Stimulated activated CD4-positive, alpha-beta T cell treated with anti-CD3 and anti-CD28 coated beads, TNF-alpha, amount 100 ng/mL, for 24 hours (primary cell): ENCODE measurements around the gene OSBPL3.
"Not testable (repeated sequence)": the region's sequence is repeated elsewhere in the genome, so short reads cannot be mapped to it uniquely, and the experiment has no call there.

Source experiments
- DNase-seq, 3 experiments: peaks; one replicate each; pipeline ENCODE4 v3.0.0-alpha.2; 2020; ENCODE audit warnings: low read depth in 3 of 3

OSBPL3 gene

DNA sequence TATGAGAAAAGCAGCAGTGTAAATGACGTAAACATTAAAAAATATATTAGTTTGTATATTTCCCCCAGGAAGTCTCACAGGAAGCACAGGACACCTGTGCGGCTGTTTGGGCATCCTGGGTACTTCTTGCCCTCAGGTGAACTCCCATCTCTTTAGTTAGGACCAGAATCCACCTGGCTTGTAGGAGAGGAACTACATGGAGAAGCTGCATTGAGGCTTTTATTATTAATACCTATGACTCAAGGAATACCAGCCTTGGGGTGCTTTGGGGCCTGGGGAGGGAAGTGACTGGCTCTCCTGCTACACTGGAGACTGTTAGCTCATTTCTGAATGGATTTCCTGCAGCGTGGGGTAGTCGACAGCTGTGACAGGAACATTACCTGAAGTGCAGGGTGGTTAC lies 182.7 kb downstream of the OSBPL3 start:
- no peak for DNase-seq

DNA sequence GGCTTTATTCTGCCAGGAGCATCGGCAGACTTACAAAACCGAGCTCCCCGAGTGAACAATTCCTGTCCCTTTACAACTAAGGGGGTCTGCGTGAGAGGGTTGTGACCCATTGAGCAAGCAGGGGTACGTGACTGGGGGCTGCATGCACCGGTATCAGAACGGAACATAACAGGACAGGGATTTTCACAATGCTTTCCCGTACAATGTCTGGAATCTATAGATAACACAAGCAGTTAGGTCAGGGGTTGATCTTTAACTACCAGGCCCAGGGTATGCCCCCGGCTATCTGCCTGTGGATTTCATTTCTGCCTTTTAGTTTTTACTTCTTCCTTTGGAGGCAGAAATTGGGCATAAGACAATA lies 184.6 kb downstream of the OSBPL3 start:
- DNase-seq: no peak

DNA sequence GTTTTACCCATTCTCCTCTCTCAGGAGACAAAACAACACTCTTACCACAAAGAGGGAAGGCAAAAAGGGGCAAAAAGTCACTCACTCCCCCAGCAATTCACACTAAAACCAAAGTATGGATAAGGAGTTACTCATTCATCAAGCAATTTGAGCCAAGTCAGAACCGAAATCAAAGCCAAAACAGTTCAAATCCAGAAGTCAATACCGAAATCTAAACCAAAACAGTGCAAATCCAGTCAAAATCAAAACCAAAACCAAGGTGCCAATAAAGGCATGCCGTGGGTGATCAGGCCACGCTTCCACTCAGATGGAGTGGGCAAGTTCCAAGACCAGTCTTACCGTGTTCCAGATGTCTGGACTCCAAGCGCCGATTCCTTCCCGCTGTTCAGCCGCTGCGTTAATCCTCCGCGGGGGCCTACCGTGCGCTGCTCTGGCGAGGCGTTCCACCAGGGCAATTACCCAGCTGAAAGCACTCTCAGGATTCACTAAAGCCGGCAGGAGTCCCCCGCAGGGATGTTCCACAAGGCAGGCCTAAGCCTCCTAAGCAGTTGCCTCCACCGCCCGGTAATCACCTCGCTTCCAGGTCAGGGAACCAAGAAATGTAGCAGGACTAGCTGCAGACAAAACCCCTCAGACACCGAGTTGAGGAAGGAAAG lies 185.1 kb downstream of the OSBPL3 start:
- DNase-seq: not testable (repeated sequence)

DNA sequence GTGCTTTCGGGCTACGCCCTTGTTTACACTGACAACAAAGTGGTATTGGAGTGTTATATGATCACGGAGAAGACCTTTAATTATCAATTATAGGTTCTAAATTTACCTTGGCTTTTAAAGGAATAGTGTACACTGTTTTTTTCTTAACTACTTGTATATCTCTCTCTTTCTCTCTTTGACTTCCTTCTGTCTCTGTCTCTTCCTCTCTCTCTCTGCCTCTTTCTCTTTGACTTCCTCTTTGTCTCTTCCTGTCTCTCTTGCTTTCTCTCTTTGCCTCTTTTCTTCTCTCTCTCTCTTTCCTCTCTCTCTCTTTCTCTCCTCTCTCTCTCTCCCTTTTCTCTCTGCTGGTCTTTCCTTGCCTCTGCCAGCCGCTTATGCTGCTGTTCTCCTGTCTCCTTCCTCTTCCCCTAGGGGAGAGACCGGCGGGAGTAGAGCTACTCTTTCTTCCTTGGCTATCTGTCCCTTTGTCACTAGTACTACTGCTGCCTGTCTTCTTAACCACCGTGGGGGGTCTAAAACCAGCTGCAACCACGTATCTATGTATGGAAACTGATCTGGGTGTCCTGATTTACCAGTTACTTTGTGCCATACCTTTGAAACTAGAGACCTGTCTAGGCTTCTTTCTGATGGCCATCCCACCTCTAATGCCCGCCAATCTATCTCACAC lies 185.9 kb downstream of the OSBPL3 start:
- DNase-seq: no peak

DNA sequence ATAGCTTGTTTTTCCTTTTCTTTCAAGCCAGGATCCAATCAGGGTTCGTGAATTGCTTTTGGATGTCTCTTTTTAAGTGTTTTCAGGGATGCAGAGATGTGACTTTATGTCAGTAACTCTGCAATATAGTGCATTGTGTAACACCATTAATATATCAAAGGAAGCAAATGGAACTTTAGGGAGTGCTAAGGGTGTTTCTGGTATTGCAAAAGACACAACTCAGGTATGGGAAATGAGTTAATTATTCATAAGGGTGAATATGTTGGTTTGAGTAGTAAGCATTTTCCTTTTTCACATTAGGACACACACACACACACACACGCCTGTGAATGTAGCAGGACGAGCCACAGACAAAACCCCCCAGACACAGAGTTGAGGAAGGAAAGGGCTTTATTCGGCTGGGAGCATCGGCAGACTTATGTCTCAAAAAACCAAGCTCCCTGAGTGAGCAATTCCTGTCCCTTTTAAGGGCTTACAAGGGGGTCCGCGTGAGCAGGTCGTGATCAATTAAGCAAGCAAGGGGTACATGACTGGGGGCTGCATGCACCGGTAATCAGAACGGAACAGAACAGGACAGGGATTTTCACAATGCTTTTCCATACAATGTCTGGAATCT lies 190.9 kb downstream of the OSBPL3 start:
- DNase-seq: no peak

DNA sequence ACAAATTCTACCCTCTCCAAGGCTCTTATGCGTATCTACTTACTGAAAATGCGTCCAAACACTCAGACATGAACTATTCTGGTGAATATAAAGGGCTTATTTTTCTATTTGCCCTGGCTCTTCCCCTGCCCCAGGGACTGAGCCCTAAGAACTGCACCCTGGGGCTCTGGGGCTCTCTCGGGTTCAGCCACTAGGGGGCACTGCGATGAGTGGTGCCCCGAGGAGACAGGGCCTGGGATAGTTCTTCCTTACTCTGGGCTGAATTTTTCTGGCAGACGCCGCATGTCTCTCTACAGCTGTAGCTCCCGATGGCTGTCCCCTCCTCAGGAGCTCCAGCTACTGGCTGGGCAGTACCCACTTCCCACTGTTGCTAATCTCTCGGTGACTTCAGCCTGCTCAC lies 191.9 kb downstream of the OSBPL3 start:
- DNase-seq: no peak

DNA sequence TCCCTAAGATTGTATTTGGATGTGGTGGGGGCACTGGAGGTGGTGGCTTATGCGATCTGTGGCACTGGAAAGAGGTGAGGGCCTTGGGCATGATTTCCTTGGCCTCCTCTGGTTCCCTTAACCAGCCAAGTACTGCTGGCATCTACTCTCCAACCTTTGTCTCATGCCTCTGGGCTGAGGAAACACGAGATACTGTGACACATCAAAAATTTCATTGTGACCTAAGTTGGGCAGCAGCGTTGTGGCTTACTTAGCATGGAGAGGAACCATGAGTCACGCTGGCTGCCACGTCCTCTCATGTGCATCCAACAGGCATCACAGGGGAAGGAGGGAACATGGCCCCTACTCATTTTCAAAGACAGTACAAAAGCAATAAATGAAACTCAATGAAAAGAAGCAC lies 193.0 kb downstream of the OSBPL3 start:
- peak in 1 of 3 experiments; percentile 4 for DNase-seq

DNA sequence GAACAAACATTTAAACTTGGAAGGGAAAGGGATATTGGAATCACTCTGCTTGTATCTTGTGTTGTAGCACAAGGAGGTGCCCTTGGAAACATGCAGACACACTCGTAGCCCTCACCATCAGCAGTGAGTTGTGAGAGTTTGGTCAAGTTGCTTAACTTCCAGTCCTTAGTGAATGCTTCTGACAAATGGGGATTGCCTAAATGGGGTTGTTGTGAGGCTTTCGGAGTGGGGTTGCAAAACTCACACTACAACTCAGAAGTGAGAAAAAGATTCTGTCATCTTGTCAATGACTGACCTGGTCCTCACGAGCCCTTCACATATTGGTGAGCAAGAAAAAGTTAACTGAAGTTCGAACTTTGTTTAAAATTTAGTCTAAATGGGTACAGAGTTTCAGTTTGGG lies 193.7 kb downstream of the OSBPL3 start:
- DNase-seq: no peak

DNA sequence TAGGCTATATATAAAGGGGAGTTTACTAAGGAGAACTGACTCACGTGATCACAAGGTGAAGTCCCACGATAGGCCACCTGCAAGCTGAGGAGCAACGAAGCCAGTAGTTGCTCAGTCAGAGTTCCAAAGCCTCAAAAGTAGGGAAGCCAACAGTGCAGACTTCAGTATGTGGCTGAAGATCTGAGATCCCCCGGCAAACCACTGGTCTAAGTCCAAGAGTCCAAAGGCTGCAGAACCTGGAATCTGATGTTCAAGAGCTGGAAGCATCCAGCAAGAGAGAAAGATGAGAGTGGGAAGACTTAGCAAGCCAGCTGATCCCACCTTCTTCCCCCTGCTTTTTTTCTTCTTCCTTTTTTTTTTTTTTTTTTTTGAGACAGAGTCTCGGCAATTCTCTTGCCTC lies 195.7 kb downstream of the OSBPL3 start:
- DNase-seq: no peak

DNA sequence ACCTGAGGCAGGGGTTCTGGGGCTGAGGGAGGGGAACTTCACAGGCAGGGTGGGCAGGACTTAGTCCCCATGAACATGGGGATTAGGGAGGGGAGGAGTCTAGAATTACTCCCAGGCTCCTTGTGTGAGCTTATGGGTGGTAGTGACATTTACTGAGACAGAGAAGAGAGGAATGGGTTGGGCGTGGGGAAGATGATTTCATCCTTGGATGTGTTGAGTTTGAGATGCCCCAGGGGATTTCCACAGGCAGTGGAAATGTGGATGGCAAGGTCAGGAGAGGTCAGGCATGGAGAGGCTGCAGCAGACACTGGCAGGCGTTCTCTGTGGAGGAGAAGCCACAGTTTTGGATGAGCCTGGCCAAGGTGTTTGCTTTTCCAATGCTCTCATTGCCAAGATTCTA lies 196.3 kb downstream of the OSBPL3 start:
- no peak for DNase-seq

DNA sequence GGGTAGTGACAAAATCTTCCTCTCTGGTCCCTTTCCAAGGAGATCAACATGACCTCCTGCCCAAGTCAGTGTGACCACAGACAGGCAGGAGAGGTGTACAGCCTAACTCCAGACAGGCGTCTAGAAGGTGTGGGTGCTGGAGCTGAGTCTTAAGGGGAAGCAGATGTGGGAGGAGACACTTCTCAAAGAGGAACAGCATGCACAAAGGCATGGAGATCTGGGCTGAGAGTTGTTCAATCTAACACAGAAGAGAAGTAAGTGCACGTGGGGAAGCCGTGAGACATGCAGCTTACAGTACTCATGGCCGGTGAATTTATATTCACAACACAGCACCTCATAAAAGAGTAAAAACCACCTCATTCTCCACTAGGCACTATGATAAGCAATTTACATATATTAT lies 198.9 kb downstream of the OSBPL3 start:
- no peak for DNase-seq

DNA sequence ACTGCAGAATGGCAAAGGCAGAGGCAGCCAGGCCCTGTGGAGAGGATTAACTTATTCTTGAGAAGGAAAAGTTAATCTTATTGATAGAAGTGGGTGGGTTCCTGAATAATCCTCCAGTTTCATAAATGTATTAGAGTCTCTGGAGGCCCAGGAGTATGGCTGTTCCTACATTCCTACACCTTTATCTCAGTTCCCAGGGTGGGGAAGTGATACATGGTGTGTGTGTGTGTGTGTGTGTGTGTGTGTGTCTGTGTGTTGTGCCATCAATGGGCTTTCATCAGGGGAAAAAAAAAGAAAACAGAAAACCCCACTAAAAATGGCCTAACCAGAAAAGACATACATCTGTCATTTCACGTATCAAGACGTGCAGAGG lies 200.7 kb downstream of the OSBPL3 start:
- DNase-seq: no peak

DNA sequence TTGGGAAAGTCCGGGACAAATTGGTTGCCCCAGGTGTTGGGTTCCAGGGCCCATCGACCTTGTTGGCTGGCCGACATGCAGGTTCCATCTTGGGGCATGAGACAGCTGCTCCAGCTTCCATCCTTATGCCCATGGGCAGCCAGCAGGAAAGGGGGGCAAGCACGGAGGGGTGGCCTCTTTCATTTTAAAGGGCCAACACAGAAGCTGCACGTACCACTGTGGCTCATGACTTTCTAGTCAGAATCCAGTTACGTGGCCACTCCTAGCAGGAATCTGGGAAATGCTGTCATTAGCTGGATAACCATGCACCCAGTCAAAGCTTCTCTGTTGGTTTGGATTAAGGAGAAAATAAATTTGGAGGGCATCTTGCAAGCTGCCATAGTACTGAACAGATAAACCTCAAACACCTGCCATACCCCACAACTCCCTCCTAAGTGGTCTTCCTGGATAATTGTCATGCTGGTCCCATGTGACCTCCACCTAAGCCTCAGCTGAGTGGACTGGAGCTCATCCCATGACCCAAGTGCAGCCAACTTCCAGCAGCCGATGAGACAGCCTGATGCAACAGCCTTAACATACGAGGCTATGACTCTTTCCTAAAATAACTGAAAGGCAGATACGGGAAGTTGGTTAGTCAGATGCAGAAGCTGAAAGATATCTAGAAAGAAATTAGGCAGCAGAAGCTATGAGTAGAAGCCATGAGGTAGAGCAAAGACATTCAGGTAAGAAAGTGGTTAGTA lies 201.3 kb downstream of the OSBPL3 start:
- no peak for DNase-seq

DNA sequence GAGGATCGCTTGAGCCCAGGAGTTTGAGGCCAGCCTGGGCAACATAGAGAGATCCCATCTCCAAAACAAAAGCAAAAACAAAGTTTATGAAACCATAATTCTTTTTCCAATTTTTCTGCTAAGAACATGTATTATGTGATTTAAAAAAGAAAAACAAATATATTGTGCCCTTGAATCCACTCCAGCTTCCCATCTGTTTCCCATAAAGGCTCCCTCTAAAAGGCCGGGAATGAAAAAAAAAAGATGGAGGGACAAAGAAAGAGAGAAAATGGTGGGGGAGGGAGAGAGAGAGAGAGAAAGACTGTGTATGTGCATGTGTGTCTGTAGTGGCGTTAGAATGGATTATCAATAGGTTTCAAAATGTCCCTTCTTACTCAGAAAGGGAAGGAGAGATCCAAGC lies 202.2 kb downstream of the OSBPL3 start:
- no peak for DNase-seq

DNA sequence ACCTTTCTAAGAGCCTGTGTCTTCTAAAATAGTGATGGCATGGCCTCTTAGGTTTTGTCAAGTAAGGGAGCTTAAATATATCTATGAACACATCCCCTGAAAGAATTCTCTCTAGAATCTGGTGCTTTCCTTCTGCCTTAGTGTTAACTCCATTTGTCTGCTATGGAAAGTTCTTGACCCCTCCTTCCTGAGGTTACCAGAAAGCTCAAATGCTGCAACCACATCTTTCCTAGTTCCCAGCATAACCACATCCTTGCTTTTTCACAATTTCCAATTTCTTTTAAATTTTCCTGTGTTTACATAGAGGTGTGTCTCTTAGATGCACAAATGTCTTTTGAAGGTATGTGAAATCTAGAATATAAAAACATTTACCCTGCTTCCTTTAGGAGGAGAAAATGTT lies 206.3 kb downstream of the OSBPL3 start:
- no peak for DNase-seq

DNA sequence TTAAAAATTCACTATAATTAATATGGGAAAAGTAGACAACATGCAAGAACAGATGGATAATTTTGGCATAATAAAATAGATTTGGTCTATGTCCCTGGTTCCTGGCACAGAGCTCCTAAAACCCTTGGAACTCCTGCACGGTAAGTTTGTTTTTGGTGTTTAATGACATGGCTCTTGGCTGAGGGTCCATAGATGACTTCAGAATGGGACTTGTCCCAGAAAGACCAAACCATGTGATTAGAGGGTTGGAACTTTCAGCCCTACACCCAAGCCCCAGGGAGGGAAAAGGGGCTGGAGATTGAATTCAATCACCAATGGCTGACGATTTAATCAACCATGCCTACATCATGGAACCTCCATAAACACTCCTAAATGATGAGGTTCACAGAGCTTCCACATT lies 210.1 kb downstream of the OSBPL3 start:
- no peak for DNase-seq

DNA sequence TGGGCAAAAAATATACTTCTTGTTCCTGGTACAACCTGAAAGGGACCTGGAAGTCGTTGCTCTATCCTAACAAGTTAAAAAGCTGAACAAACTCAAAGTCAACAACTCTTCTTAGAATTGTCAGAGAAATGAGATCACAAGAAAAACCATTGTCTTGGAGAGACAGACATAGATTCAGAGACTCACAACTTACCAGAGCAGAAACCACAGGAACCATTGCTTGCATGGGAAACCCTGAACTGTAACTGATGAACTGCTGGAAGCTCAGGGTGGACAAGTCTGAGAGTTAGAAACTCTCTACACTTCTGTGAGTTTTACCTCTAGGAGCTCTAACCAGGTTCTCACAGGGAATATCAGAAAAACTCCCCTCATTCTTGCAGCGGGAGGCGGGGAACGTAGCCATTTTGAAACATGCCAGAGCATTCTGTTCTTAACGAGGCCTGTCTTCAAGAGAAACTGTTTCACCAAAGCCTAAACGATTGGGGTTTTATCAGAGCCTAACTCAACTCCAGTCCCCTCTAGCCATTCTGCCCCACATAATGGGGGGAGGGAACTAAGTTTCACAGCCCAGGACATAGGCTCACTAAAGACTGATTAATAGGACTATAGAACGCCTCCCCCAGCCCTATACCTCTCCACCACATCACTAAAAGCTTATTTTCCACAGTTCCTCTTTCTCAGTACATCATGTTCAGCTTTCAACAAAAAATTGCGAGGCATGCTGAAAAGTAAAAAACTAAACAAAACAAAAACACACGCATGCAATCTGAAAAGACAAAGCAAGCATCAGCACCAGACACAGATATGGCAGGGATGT lies 210.8 kb downstream of the OSBPL3 start:
- DNase-seq: no peak

DNA sequence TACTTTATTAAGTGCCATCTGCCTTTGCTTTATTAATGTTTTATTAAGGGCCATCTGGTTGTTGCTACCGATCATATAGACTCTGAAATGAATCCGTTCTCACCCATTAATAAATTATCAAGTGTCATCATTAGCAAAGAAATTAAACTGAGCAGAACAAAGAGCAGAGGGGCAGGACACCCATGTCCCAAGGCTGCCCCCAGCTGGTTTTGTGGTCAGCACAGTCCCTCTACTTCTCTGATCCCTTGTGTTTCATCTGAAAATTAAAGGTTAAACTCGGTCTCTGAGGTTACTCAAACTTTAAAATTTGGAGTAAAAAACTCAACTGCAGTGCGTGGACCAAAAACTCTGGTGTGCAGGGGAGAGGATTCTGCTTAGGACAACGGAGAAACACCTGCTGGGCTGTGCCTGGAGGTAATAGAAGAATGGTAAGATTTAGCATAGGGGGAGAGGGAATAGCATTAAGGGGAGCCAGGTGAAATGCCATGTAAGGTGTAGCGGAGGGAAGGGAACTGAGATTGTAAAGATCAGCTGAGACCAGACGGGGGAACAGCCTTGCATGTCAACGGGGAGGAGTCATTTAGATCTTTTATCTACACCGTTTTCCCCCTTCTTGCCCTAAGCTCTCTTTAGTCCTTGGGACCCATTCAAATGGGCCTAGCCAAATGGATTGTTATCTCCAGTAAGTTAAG lies 212.0 kb downstream of the OSBPL3 start:
- no peak for DNase-seq

DNA sequence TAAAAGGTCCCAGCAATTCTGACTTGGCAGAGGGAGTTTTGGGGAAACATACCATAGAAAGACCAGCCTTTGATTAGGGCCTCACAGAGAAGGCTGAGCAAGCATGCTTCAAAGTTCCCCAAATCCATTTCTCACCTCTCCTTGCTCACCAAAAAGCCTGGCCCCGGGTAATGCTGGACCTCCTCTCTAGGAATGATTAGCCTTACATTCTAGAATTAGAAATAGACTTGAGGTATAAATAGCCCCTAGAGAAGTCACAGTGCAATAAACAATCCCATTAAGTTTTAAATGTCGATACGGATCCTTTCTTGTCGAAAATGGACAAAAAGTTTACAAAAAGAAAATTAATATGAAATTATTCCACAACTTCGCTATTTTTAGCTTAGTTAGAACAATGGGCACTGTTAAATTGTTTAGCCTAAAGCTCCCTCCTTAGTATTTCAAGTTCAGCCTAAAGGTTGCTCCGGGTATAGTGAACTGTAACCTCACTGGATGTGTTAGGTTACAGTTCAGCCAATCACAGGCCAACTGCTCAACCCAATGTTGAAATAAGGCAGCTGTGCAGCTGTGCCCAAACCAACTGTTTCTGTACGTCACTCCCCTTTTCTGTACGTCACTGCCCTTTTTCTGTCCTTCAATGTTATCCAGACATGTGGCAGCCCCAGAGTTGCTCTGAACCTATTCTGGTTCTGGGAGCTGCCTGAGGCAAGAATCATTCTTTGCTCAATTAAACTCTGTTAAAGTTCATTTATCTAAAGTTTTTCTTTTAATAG lies 214.8 kb downstream of the OSBPL3 start:
- no peak for DNase-seq

DNA sequence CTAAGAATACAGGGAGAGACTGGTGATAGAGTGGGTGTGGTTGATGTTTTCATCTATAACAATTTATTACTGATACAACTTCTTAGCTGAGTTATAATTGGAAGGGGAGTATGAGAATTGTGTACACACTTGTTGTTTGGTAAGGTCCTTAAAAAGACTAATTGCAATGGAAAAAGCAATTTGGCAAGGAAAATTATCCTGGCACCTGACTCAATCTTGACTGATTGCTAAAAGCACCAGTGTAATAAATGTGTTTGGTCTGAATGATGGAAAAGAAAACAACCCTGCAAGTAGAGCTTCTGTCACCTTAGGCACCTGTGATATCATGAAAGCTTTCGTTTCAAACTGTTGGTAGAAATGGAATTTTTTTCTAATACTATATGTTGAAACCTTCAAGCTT lies 216.0 kb downstream of the OSBPL3 start:
- DNase-seq: no peak
